Upper lobe of left lung (tissue), 6 donors: ENCODE results near the gene CHMP1B. TPM values are rescaled to one million over a fixed set of nuclear protein-coding genes. Genes with fewer than 3 reads are reported as not detected.

Experiments used
- ATAC-seq, 2 donors: fragments of 200-7000 bp; cut with Tn5 transposase; one replicate each; pipeline ENCODE4 v1.9.1; 2022; ENCODE audit warnings: mild to moderate bottlenecking in 2 of 2, moderate library complexity in 2 of 2; ENCODE audit not compliant: low FRiP score in 2 of 2
- DNase-seq, 2 donors: peaks; one replicate each; pipeline ENCODE4 v3.0.0-alpha.2; 2019 to 2020
- H3K27ac ChIP-seq, 4 donors: fragments of 200-600 bp; sonication (generic); one replicate each; pipeline ENCODE4 v1.5.1; 2016 to 2019
- H3K27me3 ChIP-seq, 4 donors: fragments of 200-600 bp; sonication (generic); one replicate each; pipeline ENCODE4 v1.5.1; 2017 to 2019
- H3K36me3 ChIP-seq, 4 donors: fragments of 200-600 bp; sonication (generic); one replicate each; pipeline ENCODE4 v1.5.1; 2016 to 2019
- H3K4me1 ChIP-seq, 4 donors: fragments of 200-600 bp; sonication (generic); one replicate each; pipeline ENCODE4 v1.5.1; 2018 to 2019
- H3K4me3 ChIP-seq, 4 donors: fragments of 200-600 bp; sonication (generic); one replicate each; pipeline ENCODE4 v1.5.1; 2017 to 2019; ENCODE audit warnings: mild to moderate bottlenecking in 2 of 4, moderate library complexity in 1 of 4
- H3K9me3 ChIP-seq, 4 donors: fragments of 200-600 bp; sonication (generic); one replicate each; pipeline ENCODE4 v1.5.1; 2018 to 2019
- CTCF ChIP-seq, 6 experiments: fragments of 450-650 bp in 4 of 6; fragments of 200-600 bp in 2 of 6; sonication (generic) in 2 of 6; IDR thresholded peaks; one replicate each; pipeline ENCODE4 v1.5.1; 2016 to 2019; ENCODE audit warnings: antibody characterized with exemption in 6 of 6
- EP300 ChIP-seq, 4 donors: sonication (generic); formaldehyde crosslinking; IDR thresholded peaks; one replicate each; pipeline ENCODE4 v1.5.1; 2017; ENCODE audit warnings: antibody characterized with exemption in 4 of 4, control low read depth in 2 of 4
- POLR2A ChIP-seq, 4 donors: fragments of 450-650 bp; IDR thresholded peaks; one replicate each; pipeline ENCODE4 v1.5.1; 2016 to 2017; ENCODE audit warnings: antibody characterized with exemption in 4 of 4, mild to moderate bottlenecking in 2 of 4
- POLR2AphosphoS5 ChIP-seq, 2 donors: sonication (generic); formaldehyde crosslinking; IDR thresholded peaks; one replicate each; pipeline ENCODE4 v1.5.1; 2017; ENCODE audit warnings: antibody characterized with exemption in 2 of 2
- WGBS, 2 donors: methylation state at CpG; one replicate each; pipeline ENCODE4 v1.1.5; 2017 to 2018; 5-methylcytosine and 5-hydroxymethylcytosine counted together
- total RNA-seq, 6 donors: library from RNA; depleted of rRNA in 4 of 6; stranded (reverse); fragments of >200 nt in 4 of 6; gene quantifications; one replicate each; pipeline versions ENCODE4 v1.1.0 to v1.2.1, GENCODE V29; 2016 to 2021
- donor health status: DM: no; HTN: no; CAD: no; lungs with moderate emphysema.
- donor health status: DM: no; HTN: yes; CAD: no; lungs with severe emphysema.

Gene CHMP1B
- total RNA-seq, 6 donors from 2014 or later, result 29.3 to 61.4 (median 50.0) TPM

- TF ChIP-seq POLR2AphosphoS5 (IDR thresholded peaks at IDR 0.05) (no peak), POLR2A (IDR thresholded peaks at IDR 0.05) (no peak), EP300 (IDR thresholded peaks at IDR 0.05) (no peak), CTCF (IDR thresholded peaks at IDR 0.05) (no peak)
- no peak overlapping the region for H3K27ac ChIP-seq
- H3K36me3 ChIP-seq, result no peaks in the 10 kb centered on the region
- H3K27me3 ChIP-seq, result no peaks in the 10 kb centered on the region
- DNase-seq (no peak), ATAC-seq (no peak)
- H3K4me3 ChIP-seq, result no peak overlapping the region
- H3K9me3 ChIP-seq, result no peaks in the 10 kb centered on the region
- 57 to 75% methylated on average over 2 of the region's 2 CpGs for WGBS, 2 donors
- peaks cover 0 to 16% (median 6%) of the 10 kb centered on the region in 4 donors for H3K4me1 ChIP-seq
Observed at GRCh38 chr18:11864471-11864870, 13.3 kb downstream of the CHMP1B start.

- H3K4me3 ChIP-seq, result no peak overlapping the region
- no peak for ATAC-seq
- H3K36me3 ChIP-seq, result no peaks in the 10 kb centered on the region
- no peaks in the 10 kb centered on the region for H3K27me3 ChIP-seq
- H3K4me1 ChIP-seq, result peaks cover 0 to 12% (median 6%) of the 10 kb centered on the region in 4 donors
- TF ChIP-seq POLR2AphosphoS5 (IDR thresholded peaks at IDR 0.05) (no peak), EP300 (IDR thresholded peaks at IDR 0.05) (no peak), POLR2A (IDR thresholded peaks at IDR 0.05) (no peak), CTCF (IDR thresholded peaks at IDR 0.05) (no peak)
- no peaks in the 10 kb centered on the region for H3K9me3 ChIP-seq
- no peak for DNase-seq
- WGBS, 2 donors, result 92 to 93% methylated on average over 11 of the region's 12 CpGs
- H3K27ac ChIP-seq, result no peak overlapping the region
Observed at GRCh38 chr18:11865071-11865470, 13.9 kb downstream of the CHMP1B start.

GRCh38 chr18:11866329-11866728, 15.1 kb downstream of the CHMP1B start:
- WGBS, 2 donors, result 77 to 81% methylated on average over 10 of the region's 10 CpGs
- DNase-seq, result no peak
- no peak for TF ChIP-seq POLR2AphosphoS5 (IDR thresholded peaks at IDR 0.05)
- TF ChIP-seq EP300 (IDR thresholded peaks at IDR 0.05), result no peak
- no peak for TF ChIP-seq CTCF (IDR thresholded peaks at IDR 0.05)
- TF ChIP-seq POLR2A (IDR thresholded peaks at IDR 0.05), result no peak
- Histone ChIP-seq H3K27me3 (no peaks in the 10 kb centered on the region), H3K36me3 (no peaks in the 10 kb centered on the region), H3K4me3 (no peak overlapping the region), H3K4me1 (peaks cover 0 to 9% (median 4%) of the 10 kb centered on the region in 4 donors), H3K27ac (no peak overlapping the region), H3K9me3 (no peaks in the 10 kb centered on the region)
- peak in 1 of 2 donors; percentile 27 for ATAC-seq

GRCh38 chr18:11866764-11867163, 15.6 kb downstream of the CHMP1B start:
- no peak for TF ChIP-seq EP300 (IDR thresholded peaks at IDR 0.05)
- no peak for TF ChIP-seq POLR2AphosphoS5 (IDR thresholded peaks at IDR 0.05)
- TF ChIP-seq POLR2A (IDR thresholded peaks at IDR 0.05), result no peak
- TF ChIP-seq CTCF (IDR thresholded peaks at IDR 0.05), result no peak
- Histone ChIP-seq H3K4me3 (no peak overlapping the region), H3K36me3 (no peaks in the 10 kb centered on the region), H3K4me1 (peaks cover 0 to 9% (median 4%) of the 10 kb centered on the region in 4 donors), H3K9me3 (no peaks in the 10 kb centered on the region), H3K27ac (no peak overlapping the region), H3K27me3 (no peaks in the 10 kb centered on the region)
- ATAC-seq, result no peak
- no peak for DNase-seq
- 65 to 69% methylated on average over 5 of the region's 5 CpGs for WGBS, 2 donors

- H3K9me3 ChIP-seq, result no peaks in the 10 kb centered on the region
- TF ChIP-seq POLR2AphosphoS5 (IDR thresholded peaks at IDR 0.05) (no peak), CTCF (IDR thresholded peaks at IDR 0.05) (no peak)
- 96% methylated on average over 8 of the region's 8 CpGs for WGBS, 2 donors
- no peak overlapping the region for H3K27ac ChIP-seq
- H3K4me3 ChIP-seq, result no peak overlapping the region
- no peak for DNase-seq
- no peaks in the 10 kb centered on the region for H3K36me3 ChIP-seq
- no peaks in the 10 kb centered on the region for H3K27me3 ChIP-seq
- peaks cover 0 to 6% (median 0%) of the 10 kb centered on the region in 4 donors for H3K4me1 ChIP-seq
- ATAC-seq, result no peak
Observed at GRCh38 chr18:11868230-11868629, 17.0 kb downstream of the CHMP1B start.
